Measurements from ENCODE around the gene TNFRSF4. TPM values are rescaled to one million over a fixed set of nuclear protein-coding genes. Genes with fewer than 3 reads are reported as not detected.

Gene TNFRSF4
- total and polyA plus RNA-seq, 2 of the 8 experiments (the other 6 are each of a cell fraction or from before 2014, with no cell fraction given), result 0.06 TPM; not detected in 1

DNA sequence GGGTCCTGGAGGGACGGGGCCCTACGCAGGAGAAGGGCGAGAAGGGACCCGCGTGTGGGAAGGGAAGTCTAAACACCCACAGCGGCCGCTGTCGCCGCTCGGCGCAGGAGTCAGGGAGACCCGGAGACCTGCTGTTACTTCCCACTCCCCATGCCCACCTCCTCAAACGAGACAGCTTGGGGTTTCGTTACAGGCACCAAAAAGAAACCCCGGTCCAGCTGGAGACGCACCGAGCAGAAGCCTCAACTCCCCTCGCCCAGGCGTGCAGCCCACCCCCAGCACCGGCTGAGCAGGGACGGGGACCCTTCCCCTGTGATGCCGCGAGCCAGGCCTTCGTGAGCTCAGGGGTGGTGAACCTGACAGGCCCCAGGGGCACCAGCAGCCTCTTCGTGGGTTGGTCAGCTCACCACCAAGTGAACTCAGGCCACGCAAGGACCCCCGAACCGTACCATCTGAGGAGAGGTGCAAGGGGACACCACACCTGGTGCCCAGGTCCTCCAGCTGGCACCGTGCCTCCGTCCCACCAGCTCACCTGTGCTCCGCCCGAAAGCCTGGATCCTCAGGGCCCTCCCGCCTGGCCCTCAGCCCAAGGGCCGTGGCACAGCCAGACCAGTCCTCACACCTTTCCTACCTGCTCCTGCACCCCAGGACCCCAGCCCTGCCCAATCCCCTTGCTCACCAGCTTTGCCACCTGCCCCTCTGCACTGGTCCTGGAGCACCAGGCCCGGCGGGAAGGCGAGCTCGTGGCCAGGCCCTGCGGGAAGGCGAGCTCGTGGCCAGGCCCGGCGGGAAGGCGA is 12.8 kb upstream of the TNFRSF4 start:
- no peak overlapping the region for H2BK120ac ChIP-seq (replicated peaks; ENCODE audit: low read depth, low read length)
- no peak overlapping the region for H3K18ac ChIP-seq (ENCODE audit: extremely low read depth, low read length)
- no peak overlapping the region for H4K91ac ChIP-seq (replicated peaks; ENCODE audit: insufficient read length, low read length)
- no peak overlapping the region for H2BK5ac ChIP-seq (ENCODE audit: low read depth, low read length)
- ChIA-PET POLR2A (ENCODE audit: partially characterized antibody) (interaction anchor here (0.6 to 3.1 kb wide), 4 partner anchors 11 to 167 kb away, joined by 3 to 15 read pairs (median 4); no protein-coding TSS in a partner anchor), CTCF (ENCODE audit: partially characterized antibody) (interaction anchor here (0.8 to 6.2 kb wide), 6 partner anchors 11 to 194 kb away, joined by 3 to 28 read pairs (median 4); no protein-coding TSS in a partner anchor)
- peaks cover 6 to 39% of the 10 kb centered on the region in 2 experiments; a peak in 3 of 4 replicates for H3K79me2 ChIP-seq (ENCODE audit: control insufficient read depth in 1 of 2, insufficient read depth in 2 of 2, low read length in 2 of 2)
- H2AFZ ChIP-seq (ENCODE audit: low read length), result no peak overlapping the region
- FAIRE-seq (no peak), DNase-seq (ENCODE audit: low read depth in 1 of 2, low spot score in 2 of 2) (no peak)
- peaks cover 5 to 31% of the 10 kb centered on the region in 2 experiments for H4K20me1 ChIP-seq (replicated peaks in 1 of 2; ENCODE audit: control insufficient read depth in 1 of 2, insufficient read depth in 2 of 2, low read length in 2 of 2)
- H3K79me1 ChIP-seq (ENCODE audit: low read depth, low read length), result peaks cover 37% of the 10 kb centered on the region
- WGBS, 2 experiments (ENCODE audit: extremely low coverage in 1 of 2, insufficient coverage in 1 of 2, insufficient read length in 1 of 2, insufficient replicate concordance in 2 of 2, low coverage in 1 of 2, low lambda C conversion rate in 2 of 2, missing lambda C conversion rate in 1 of 2), result 92% methylated on average over 23 of the region's 44 CpGs; no CpG with 5 or more reads in 1 of the 2 experiments
- no peak overlapping the region for H2AK5ac ChIP-seq (ENCODE audit: low read depth, low read length)
- H3K23me2 ChIP-seq (ENCODE audit: low read depth, low read length), result peaks cover 7% of the 10 kb centered on the region
- H2BK20ac ChIP-seq (ENCODE audit: low read length), result no peak overlapping the region
- H3K4ac ChIP-seq (replicated peaks; ENCODE audit: insufficient read length, low read depth, low read length), result no peak overlapping the region
- no peak overlapping the region for H3K27ac ChIP-seq (ENCODE audit: low read depth, low read length)
- H4K8ac ChIP-seq (ENCODE audit: extremely low read depth, insufficient read depth, low read length), result no peak overlapping the region
- H3K4me2 ChIP-seq (ENCODE audit: insufficient read depth in 1 of 2, low read depth in 2 of 2, low read length in 2 of 2), result no peak overlapping the region
- no peak overlapping the region for H2BK15ac ChIP-seq (ENCODE audit: low read length)
- H2BK12ac ChIP-seq (ENCODE audit: low read depth, low read length), result no peak overlapping the region
- H3K36me3 ChIP-seq (ENCODE audit: control insufficient read depth in 2 of 4, insufficient read depth in 4 of 4, low read length in 3 of 4), result peaks cover 4 to 30% (median 15%) of the 10 kb centered on the region in 4 experiments; a peak in 7 of 8 replicates
- no peak overlapping the region for H4K5ac ChIP-seq (ENCODE audit: insufficient read length, low read depth, low read length)
- H3K56ac ChIP-seq (replicated peaks; ENCODE audit: insufficient read length, low read depth, low read length), result no peak overlapping the region
- H3K9ac ChIP-seq (replicated peaks in 1 of 4; ENCODE audit: extremely low read depth in 1 of 4, low read depth in 3 of 4, low read length in 3 of 4), result no peak overlapping the region
- no peak overlapping the region for H3K23ac ChIP-seq (ENCODE audit: insufficient read length)
- no peak overlapping the region for H3K4me3 ChIP-seq (ENCODE audit: extremely low read depth in 1 of 4, insufficient read depth in 2 of 4, low read depth in 3 of 4, low read length in 4 of 4)
- H3K4me1 ChIP-seq (replicated peaks in 1 of 4; ENCODE audit: control insufficient read depth in 3 of 4, insufficient read depth in 4 of 4, low read length in 3 of 4), result peaks cover 0 to 3% (median 0%) of the 10 kb centered on the region in 4 experiments; a peak in 1 of 7 replicates
- no peak overlapping the region for H3K14ac ChIP-seq (ENCODE audit: insufficient read length)
- no peaks in the 10 kb centered on the region for H3K9me3 ChIP-seq (ENCODE audit: insufficient read depth in 2 of 2, low read depth in 1 of 2, low read length in 1 of 2)
- no peaks in the 10 kb centered on the region for H3K27me3 ChIP-seq (replicated peaks in 1 of 4; ENCODE audit: control insufficient read depth in 3 of 4, extremely low read depth in 1 of 4, insufficient read depth in 3 of 4, low read length in 3 of 4)
- no peak for TF ChIP-seq BACH1 (IDR thresholded peaks at IDR 0.05; ENCODE audit: low read length)
- TF ChIP-seq SIRT6 (IDR thresholded peaks at IDR 0.05; ENCODE audit: low read length), result no peak
- TF ChIP-seq POU5F1 (IDR thresholded peaks at IDR 0.05; ENCODE audit: low read depth, low read length), result no peak
- no peak for TF ChIP-seq ASH2L (IDR thresholded peaks at IDR 0.05; ENCODE audit: low read length)
- TF ChIP-seq CREB1 (IDR thresholded peaks at IDR 0.05), result no peak
- TF ChIP-seq TBP (IDR thresholded peaks at IDR 0.05; ENCODE audit: low read depth, low read length), result no peak
- no peak for TF ChIP-seq NANOG (IDR thresholded peaks at IDR 0.05; ENCODE audit: insufficient read depth, low read depth, low read length, poor library complexity, severe bottlenecking)
- no peak for TF ChIP-seq JUND (IDR thresholded peaks at IDR 0.05; ENCODE audit: low read length)
- TF ChIP-seq, protein P1, sequence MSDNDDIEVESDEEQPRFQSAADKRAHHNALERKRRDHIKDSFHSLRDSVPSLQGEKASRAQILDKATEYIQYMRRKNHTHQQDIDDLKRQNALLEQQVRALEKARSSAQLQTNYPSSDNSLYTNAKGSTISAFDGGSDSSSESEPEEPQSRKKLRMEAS (IDR thresholded peaks at IDR 0.05), result no peak
- TF ChIP-seq NRF1 (IDR thresholded peaks at IDR 0.05; ENCODE audit: low read depth, low read length), result no peak
- TF ChIP-seq CBX8 (IDR thresholded peaks at IDR 0.05; ENCODE audit: borderline replicate concordance, low read depth, low read length), result no peak
- no peak for TF ChIP-seq TCF12 (IDR thresholded peaks at IDR 0.05; ENCODE audit: low read depth, low read length)
- TF ChIP-seq CTBP2 (IDR thresholded peaks at IDR 0.05; ENCODE audit: borderline replicate concordance, insufficient read depth, insufficient read length, low read length), result no peak
